Hepatocyte (in vitro differentiated cells): ENCODE results near the gene RBM4.

Experiments
- EZH2 ChIP-seq: fragments of 200-600 bp; sonication (generic); IDR thresholded peaks from 2 replicates; pipeline ENCODE4 v1.6.1; 2016; ENCODE audit warnings: antibody characterized with exemption, mild to moderate bottlenecking, borderline replicate concordance
- EZH2phosphoT487 ChIP-seq: fragments of 200-600 bp; sonication (generic); IDR thresholded peaks from one replicate; pipeline ENCODE4 v1.6.1; 2018; ENCODE audit warnings: antibody characterized with exemption, mild to moderate bottlenecking, low read depth, moderate library complexity; ENCODE audit not compliant: unreplicated experiment, severe bottlenecking
- TF ChIP-seq, protein P1 (sequence below): fragments of 200-600 bp; sonication (generic); IDR thresholded peaks from 2 replicates; pipeline ENCODE4 v1.5.1; 2016; ENCODE audit warnings: antibody characterized with exemption, mild to moderate bottlenecking; ENCODE audit not compliant: poor library complexity

- TF ChIP-seq, protein P1, sequence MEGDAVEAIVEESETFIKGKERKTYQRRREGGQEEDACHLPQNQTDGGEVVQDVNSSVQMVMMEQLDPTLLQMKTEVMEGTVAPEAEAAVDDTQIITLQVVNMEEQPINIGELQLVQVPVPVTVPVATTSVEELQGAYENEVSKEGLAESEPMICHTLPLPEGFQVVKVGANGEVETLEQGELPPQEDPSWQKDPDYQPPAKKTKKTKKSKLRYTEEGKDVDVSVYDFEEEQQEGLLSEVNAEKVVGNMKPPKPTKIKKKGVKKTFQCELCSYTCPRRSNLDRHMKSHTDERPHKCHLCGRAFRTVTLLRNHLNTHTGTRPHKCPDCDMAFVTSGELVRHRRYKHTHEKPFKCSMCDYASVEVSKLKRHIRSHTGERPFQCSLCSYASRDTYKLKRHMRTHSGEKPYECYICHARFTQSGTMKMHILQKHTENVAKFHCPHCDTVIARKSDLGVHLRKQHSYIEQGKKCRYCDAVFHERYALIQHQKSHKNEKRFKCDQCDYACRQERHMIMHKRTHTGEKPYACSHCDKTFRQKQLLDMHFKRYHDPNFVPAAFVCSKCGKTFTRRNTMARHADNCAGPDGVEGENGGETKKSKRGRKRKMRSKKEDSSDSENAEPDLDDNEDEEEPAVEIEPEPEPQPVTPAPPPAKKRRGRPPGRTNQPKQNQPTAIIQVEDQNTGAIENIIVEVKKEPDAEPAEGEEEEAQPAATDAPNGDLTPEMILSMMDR = no peak
- TF ChIP-seq EZH2 (no peak), EZH2phosphoT487 (no peak)
Observed at GRCh38 chr11:66692871-66693331, 54.4 kb downstream of the RBM4 start.
